ENCODE measurements around the gene HINT3.
"Not testable (repeated sequence)": the region's sequence is repeated elsewhere in the genome, so short reads cannot be mapped to it uniquely, and the experiment has no call there.

The HINT3 gene

GRCh38 chr6:125924169-125924568, 32.4 kb upstream of the HINT3 start:
- no peaks in the 10 kb centered on the region for H3K9me3 ChIP-seq (ENCODE audit: low read length)
- H3K4me1 ChIP-seq (ENCODE audit: insufficient read depth, low read length) = no peaks in the 10 kb centered on the region
- no peaks in the 10 kb centered on the region for H3K27me3 ChIP-seq (ENCODE audit: control insufficient read depth in 1 of 2, insufficient read depth in 2 of 2, low read length in 2 of 2)
- H3K27ac ChIP-seq (ENCODE audit: low read depth, low read length) = no peak overlapping the region
- no peak overlapping the region for H3K9ac ChIP-seq (ENCODE audit: low read length)
- no peak overlapping the region for H3K4me3 ChIP-seq (ENCODE audit: low read depth in 1 of 2, low read length in 2 of 2)
- peaks cover 27% of the 10 kb centered on the region for H3K36me3 ChIP-seq (ENCODE audit: insufficient read depth, low read length)

GRCh38 chr6:125924697-125925358, 31.7 kb upstream of the HINT3 start:
- Histone ChIP-seq H3K4me1 (ENCODE audit: insufficient read depth, low read length) (no peaks in the 10 kb centered on the region), H3K27me3 (ENCODE audit: control insufficient read depth in 1 of 2, insufficient read depth in 2 of 2, low read length in 2 of 2) (no peaks in the 10 kb centered on the region), H3K27ac (ENCODE audit: low read depth, low read length) (no peak overlapping the region), H3K9me3 (ENCODE audit: low read length) (no peaks in the 10 kb centered on the region), H3K9ac (ENCODE audit: low read length) (no peak overlapping the region), H3K36me3 (ENCODE audit: insufficient read depth, low read length) (peaks cover 27% of the 10 kb centered on the region), H3K4me3 (ENCODE audit: low read depth in 1 of 2, low read length in 2 of 2) (no peak overlapping the region)

- Histone ChIP-seq H3K36me3 (ENCODE audit: insufficient read depth, low read length) (peaks cover 27% of the 10 kb centered on the region), H3K9ac (ENCODE audit: low read length) (no peak overlapping the region), H3K9me3 (ENCODE audit: low read length) (no peaks in the 10 kb centered on the region), H3K4me1 (ENCODE audit: insufficient read depth, low read length) (no peaks in the 10 kb centered on the region), H3K27ac (ENCODE audit: low read depth, low read length) (no peak overlapping the region), H3K27me3 (ENCODE audit: control insufficient read depth in 1 of 2, insufficient read depth in 2 of 2, low read length in 2 of 2) (no peaks in the 10 kb centered on the region), H3K4me3 (ENCODE audit: low read depth in 1 of 2, low read length in 2 of 2) (no peak overlapping the region)
Observed at GRCh38 chr6:125926711-125927110, 29.9 kb upstream of the HINT3 start.

GRCh38 chr6:125927761-125928160, 28.8 kb upstream of the HINT3 start:
- H3K4me3 ChIP-seq (ENCODE audit: low read depth in 1 of 2, low read length in 2 of 2) = no peak overlapping the region
- no peak overlapping the region for H3K27ac ChIP-seq (ENCODE audit: low read depth, low read length)
- H3K9ac ChIP-seq (ENCODE audit: low read length) = no peak overlapping the region
- no peaks in the 10 kb centered on the region for H3K27me3 ChIP-seq (ENCODE audit: control insufficient read depth in 1 of 2, insufficient read depth in 2 of 2, low read length in 2 of 2)
- no peaks in the 10 kb centered on the region for H3K9me3 ChIP-seq (ENCODE audit: low read length)
- no peaks in the 10 kb centered on the region for H3K4me1 ChIP-seq (ENCODE audit: insufficient read depth, low read length)
- H3K36me3 ChIP-seq (ENCODE audit: insufficient read depth, low read length) = peaks cover 21% of the 10 kb centered on the region

GRCh38 chr6:125930765-125931418, 25.7 kb upstream of the HINT3 start:
- Histone ChIP-seq H3K4me3 (ENCODE audit: low read depth in 1 of 2, low read length in 2 of 2) (no peak overlapping the region), H3K27me3 (ENCODE audit: control insufficient read depth in 1 of 2, insufficient read depth in 2 of 2, low read length in 2 of 2) (no peaks in the 10 kb centered on the region), H3K4me1 (ENCODE audit: insufficient read depth, low read length) (no peaks in the 10 kb centered on the region), H3K27ac (ENCODE audit: low read depth, low read length) (no peak overlapping the region), H3K9ac (ENCODE audit: low read length) (no peak overlapping the region), H3K36me3 (ENCODE audit: insufficient read depth, low read length) (peaks cover 7% of the 10 kb centered on the region), H3K9me3 (ENCODE audit: low read length) (no peaks in the 10 kb centered on the region)

- Histone ChIP-seq H3K4me3 (ENCODE audit: low read depth in 1 of 2, low read length in 2 of 2) (no peak overlapping the region), H3K27ac (ENCODE audit: low read depth, low read length) (no peak overlapping the region), H3K4me1 (ENCODE audit: insufficient read depth, low read length) (no peaks in the 10 kb centered on the region), H3K27me3 (ENCODE audit: control insufficient read depth in 1 of 2, insufficient read depth in 2 of 2, low read length in 2 of 2) (no peaks in the 10 kb centered on the region), H3K9me3 (ENCODE audit: low read length) (no peaks in the 10 kb centered on the region), H3K9ac (ENCODE audit: low read length) (no peak overlapping the region), H3K36me3 (ENCODE audit: insufficient read depth, low read length) (peaks cover 7% of the 10 kb centered on the region)
Observed at GRCh38 chr6:125931733-125932450, 24.7 kb upstream of the HINT3 start.

- Histone ChIP-seq H3K4me1 (ENCODE audit: insufficient read depth, low read length) (no peaks in the 10 kb centered on the region), H3K27me3 (ENCODE audit: control insufficient read depth in 1 of 2, insufficient read depth in 2 of 2, low read length in 2 of 2) (no peaks in the 10 kb centered on the region), H3K27ac (ENCODE audit: low read depth, low read length) (no peak overlapping the region), H3K9me3 (ENCODE audit: low read length) (no peaks in the 10 kb centered on the region), H3K4me3 (ENCODE audit: low read depth in 1 of 2, low read length in 2 of 2) (no peak overlapping the region), H3K36me3 (ENCODE audit: insufficient read depth, low read length) (peaks cover 7% of the 10 kb centered on the region), H3K9ac (ENCODE audit: low read length) (no peak overlapping the region)
Observed at GRCh38 chr6:125932451-125932795, 24.1 kb upstream of the HINT3 start.

GRCh38 chr6:125935520-125935919, 21.1 kb upstream of the HINT3 start:
- not testable (repeated sequence) for H3K27ac ChIP-seq (ENCODE audit: low read depth, low read length); H3K9me3 ChIP-seq (ENCODE audit: low read length); H3K4me3 ChIP-seq (ENCODE audit: low read depth in 1 of 2, low read length in 2 of 2); H3K9ac ChIP-seq (ENCODE audit: low read length); H3K4me1 ChIP-seq (ENCODE audit: insufficient read depth, low read length); H3K36me3 ChIP-seq (ENCODE audit: insufficient read depth, low read length); H3K27me3 ChIP-seq (ENCODE audit: control insufficient read depth in 1 of 2, insufficient read depth in 2 of 2, low read length in 2 of 2)

- Histone ChIP-seq H3K4me1 (ENCODE audit: insufficient read depth, low read length) (no peaks in the 10 kb centered on the region), H3K27me3 (ENCODE audit: control insufficient read depth in 1 of 2, insufficient read depth in 2 of 2, low read length in 2 of 2) (no peaks in the 10 kb centered on the region), H3K9me3 (ENCODE audit: low read length) (no peaks in the 10 kb centered on the region), H3K9ac (ENCODE audit: low read length) (no peak overlapping the region), H3K4me3 (ENCODE audit: low read depth in 1 of 2, low read length in 2 of 2) (no peak overlapping the region), H3K27ac (ENCODE audit: low read depth, low read length) (no peak overlapping the region), H3K36me3 (ENCODE audit: insufficient read depth, low read length) (no peaks in the 10 kb centered on the region)
Observed at GRCh38 chr6:125939026-125939425, 17.5 kb upstream of the HINT3 start.

GRCh38 chr6:125939791-125940190, 16.8 kb upstream of the HINT3 start:
- Histone ChIP-seq H3K9me3 (ENCODE audit: low read length) (no peaks in the 10 kb centered on the region), H3K27ac (ENCODE audit: low read depth, low read length) (no peak overlapping the region), H3K4me1 (ENCODE audit: insufficient read depth, low read length) (peaks cover 2% of the 10 kb centered on the region), H3K4me3 (ENCODE audit: low read depth in 1 of 2, low read length in 2 of 2) (no peak overlapping the region), H3K27me3 (ENCODE audit: control insufficient read depth in 1 of 2, insufficient read depth in 2 of 2, low read length in 2 of 2) (no peaks in the 10 kb centered on the region), H3K36me3 (ENCODE audit: insufficient read depth, low read length) (no peaks in the 10 kb centered on the region), H3K9ac (ENCODE audit: low read length) (no peak overlapping the region)

GRCh38 chr6:125940247-125941041, 16.1 kb upstream of the HINT3 start:
- Histone ChIP-seq H3K4me1 (ENCODE audit: insufficient read depth, low read length) (peaks cover 5% of the 10 kb centered on the region), H3K36me3 (ENCODE audit: insufficient read depth, low read length) (no peaks in the 10 kb centered on the region), H3K27ac (ENCODE audit: low read depth, low read length) (no peak overlapping the region), H3K9me3 (ENCODE audit: low read length) (no peaks in the 10 kb centered on the region), H3K9ac (ENCODE audit: low read length) (no peak overlapping the region), H3K4me3 (ENCODE audit: low read depth in 1 of 2, low read length in 2 of 2) (no peak overlapping the region), H3K27me3 (ENCODE audit: control insufficient read depth in 1 of 2, insufficient read depth in 2 of 2, low read length in 2 of 2) (no peaks in the 10 kb centered on the region)
